ENCODE measurements around the gene GRHL1. TPM values are rescaled to one million over a fixed set of nuclear protein-coding genes. Genes with fewer than 3 reads are reported as not detected.

The GRHL1 gene
- total and polyA plus RNA-seq, 2 donors (not counting 3 experiments of a cell fraction or from before 2014, with no cell fraction given): 0.37 to 1.1 TPM

DNA sequence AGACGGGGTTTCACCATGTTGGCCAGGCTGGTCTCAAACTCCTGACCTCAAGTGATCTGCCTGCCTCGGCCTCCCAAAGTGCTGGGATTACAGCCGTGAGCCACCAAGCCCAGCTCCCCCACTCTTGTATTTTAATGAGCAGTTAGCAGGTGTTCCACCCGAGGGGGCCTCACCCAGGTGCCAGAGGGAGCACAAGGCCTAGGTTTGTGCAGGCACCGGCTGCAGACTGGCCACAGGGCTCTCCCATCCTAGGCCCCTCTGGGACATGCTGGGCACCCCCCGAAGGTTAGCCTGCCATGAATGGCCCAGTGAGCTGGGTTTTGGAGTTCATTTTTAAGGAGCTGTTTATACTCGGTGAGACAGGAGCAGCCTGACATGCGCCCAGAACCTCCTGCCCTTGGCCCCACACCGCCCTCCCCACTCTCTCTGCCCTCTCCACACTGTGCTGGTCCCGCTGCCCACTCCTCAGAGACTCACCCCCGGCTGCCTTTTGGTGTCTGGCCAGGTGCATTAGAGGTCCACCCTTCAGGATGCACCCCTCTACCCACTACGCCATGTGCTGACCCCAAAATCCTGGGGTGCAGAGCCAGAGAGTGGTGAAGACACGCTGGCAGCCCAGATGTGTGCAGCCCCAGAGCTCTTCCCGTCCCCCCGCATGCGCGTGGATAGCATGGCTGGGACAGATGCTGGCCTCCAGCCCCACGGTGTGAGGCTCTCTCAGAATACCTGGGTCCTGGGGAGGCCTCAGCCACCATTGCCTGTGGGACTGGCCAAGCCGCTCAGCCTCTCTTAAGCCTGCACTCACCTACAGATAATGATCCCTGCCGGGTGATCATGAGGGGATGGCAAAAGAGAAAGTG, 80.6 kb downstream of the GRHL1 start:
- TF ChIP-seq MYC (IDR thresholded peaks at IDR 0.05; ENCODE audit: low read depth, low read length): no peak
- no peaks in the 10 kb centered on the region for H3K27me3 ChIP-seq (ENCODE audit: control insufficient read depth in 2 of 2, insufficient read depth in 2 of 2, low read length in 2 of 2)
- no peaks in the 10 kb centered on the region for H3K36me3 ChIP-seq (ENCODE audit: control insufficient read depth in 2 of 2, extremely low read depth in 1 of 2, insufficient read depth in 2 of 2, low read length in 2 of 2)
- H3K4me2 ChIP-seq (ENCODE audit: insufficient read depth, low read length): no peak overlapping the region
- no peaks in the 10 kb centered on the region for H4K20me1 ChIP-seq (replicated peaks; ENCODE audit: control insufficient read depth, extremely low read depth, insufficient read depth, low read length)
- H2AFZ ChIP-seq (ENCODE audit: low read depth, low read length): no peak overlapping the region
- no peak overlapping the region for H3K27ac ChIP-seq (ENCODE audit: insufficient read depth, low read depth, low read length)
- FAIRE-seq: no peak
- no peaks in the 10 kb centered on the region for H3K9me3 ChIP-seq (replicated peaks; ENCODE audit: control insufficient read depth, insufficient read depth, low read length)
- DNase-seq (ENCODE audit: low read depth, low spot score): no peak
- no peak overlapping the region for H3K4me3 ChIP-seq (replicated peaks in 1 of 3; ENCODE audit: insufficient read depth in 1 of 3, low read depth in 1 of 3, low read length in 3 of 3)
- peaks cover 21% of the 10 kb centered on the region for H3K4me1 ChIP-seq (ENCODE audit: control insufficient read depth, extremely low read depth, insufficient read depth, low read length)
- no peaks in the 10 kb centered on the region for H3K9me1 ChIP-seq (replicated peaks; ENCODE audit: control insufficient read depth, extremely low read depth, insufficient read depth, low read length)
- intact Hi-C loops (cut with micrococcal nuclease) (no loop called here), dilution Hi-C loops (cut with MboI; ENCODE audit: extremely low pct_ligation_motif_present, low sequenced_read_pairs) (no loop called here)
- CTCF ChIA-PET: interaction anchor here (4.9 to 16.1 kb wide), 2 partner anchors 48 to 219 kb away, joined by 37 to 151 read pairs; no protein-coding TSS in a partner anchor
- BruUV-seq (replicated peaks): no TSS peak
- POLR2A ChIA-PET: interaction anchor here (0.6 kb wide), 1 partner anchor 229 kb away, joined by 5 read pairs; no protein-coding TSS in a partner anchor
- H3K79me2 ChIP-seq (ENCODE audit: control insufficient read depth, insufficient read depth, low read length): no peaks in the 10 kb centered on the region
- H3K9ac ChIP-seq (replicated peaks; ENCODE audit: extremely low read depth, insufficient read depth, low read length): no peak overlapping the region

DNA sequence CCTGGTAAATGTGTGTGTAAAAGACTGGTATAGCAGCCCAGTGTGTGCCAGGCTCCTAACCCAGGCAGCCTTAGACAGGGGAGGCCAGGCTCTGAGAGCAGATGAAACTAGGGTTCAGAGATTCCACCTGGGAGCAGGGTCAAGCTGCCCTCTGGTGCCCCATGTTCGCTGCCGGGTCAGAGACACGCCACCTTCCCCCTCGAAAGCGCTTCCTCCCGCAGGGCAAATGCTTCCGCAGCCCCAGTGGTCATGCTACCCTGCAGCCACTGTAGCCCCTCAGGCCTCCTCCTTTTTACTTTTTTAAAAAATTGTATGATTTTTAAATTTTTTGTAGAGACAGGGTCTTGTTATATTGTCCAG, 81.2 kb downstream of the GRHL1 start:
- BruUV-seq (replicated peaks): no TSS peak
- CTCF ChIA-PET: interaction anchor here (4.2 kb wide), 1 partner anchor 48 kb away, joined by 52 read pairs; no protein-coding TSS in a partner anchor
- no peaks in the 10 kb centered on the region for H4K20me1 ChIP-seq (replicated peaks; ENCODE audit: control insufficient read depth, extremely low read depth, insufficient read depth, low read length)
- intact Hi-C loops (cut with micrococcal nuclease): no loop called here
- dilution Hi-C loops (cut with MboI; ENCODE audit: extremely low pct_ligation_motif_present, low sequenced_read_pairs): no loop called here
- no peak overlapping the region for H3K4me3 ChIP-seq (replicated peaks in 1 of 3; ENCODE audit: insufficient read depth in 1 of 3, low read depth in 1 of 3, low read length in 3 of 3)
- DNase-seq (ENCODE audit: low read depth, low spot score) (no peak), FAIRE-seq (no peak)
- peaks cover 27% of the 10 kb centered on the region for H3K4me1 ChIP-seq (ENCODE audit: control insufficient read depth, extremely low read depth, insufficient read depth, low read length)
- H3K9me3 ChIP-seq (replicated peaks; ENCODE audit: control insufficient read depth, insufficient read depth, low read length): no peaks in the 10 kb centered on the region
- H3K9me1 ChIP-seq (replicated peaks; ENCODE audit: control insufficient read depth, extremely low read depth, insufficient read depth, low read length): no peaks in the 10 kb centered on the region
- H3K36me3 ChIP-seq (ENCODE audit: control insufficient read depth in 2 of 2, extremely low read depth in 1 of 2, insufficient read depth in 2 of 2, low read length in 2 of 2): no peaks in the 10 kb centered on the region
- TF ChIP-seq, protein P1, sequence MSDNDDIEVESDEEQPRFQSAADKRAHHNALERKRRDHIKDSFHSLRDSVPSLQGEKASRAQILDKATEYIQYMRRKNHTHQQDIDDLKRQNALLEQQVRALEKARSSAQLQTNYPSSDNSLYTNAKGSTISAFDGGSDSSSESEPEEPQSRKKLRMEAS (IDR thresholded peaks at IDR 0.05; ENCODE audit: insufficient read depth, insufficient read length): no peak
- TF ChIP-seq MYC (IDR thresholded peaks at IDR 0.05; ENCODE audit: low read depth, low read length) (no peak), EZH2 (IDR thresholded peaks at IDR 0.05; ENCODE audit: borderline replicate concordance, low read depth, low read length, severe bottlenecking) (no peak), FOS (IDR thresholded peaks at IDR 0.05; ENCODE audit: borderline replicate concordance, insufficient read depth, low read length) (no peak), POLR2AphosphoS5 (IDR thresholded peaks at IDR 0.05; ENCODE audit: insufficient read depth, low read depth, low read length) (no peak), GATA2 (IDR thresholded peaks at IDR 0.05; ENCODE audit: insufficient read depth, insufficient read length, low read depth, low read length) (no peak), POLR2A (IDR thresholded peaks at IDR 0.05; ENCODE audit: low read depth, low read length) (no peak), JUN (IDR thresholded peaks at IDR 0.05; ENCODE audit: borderline replicate concordance, insufficient read depth, insufficient read length, low read depth) (no peak)
- TF ChIP-seq, protein P2, sequence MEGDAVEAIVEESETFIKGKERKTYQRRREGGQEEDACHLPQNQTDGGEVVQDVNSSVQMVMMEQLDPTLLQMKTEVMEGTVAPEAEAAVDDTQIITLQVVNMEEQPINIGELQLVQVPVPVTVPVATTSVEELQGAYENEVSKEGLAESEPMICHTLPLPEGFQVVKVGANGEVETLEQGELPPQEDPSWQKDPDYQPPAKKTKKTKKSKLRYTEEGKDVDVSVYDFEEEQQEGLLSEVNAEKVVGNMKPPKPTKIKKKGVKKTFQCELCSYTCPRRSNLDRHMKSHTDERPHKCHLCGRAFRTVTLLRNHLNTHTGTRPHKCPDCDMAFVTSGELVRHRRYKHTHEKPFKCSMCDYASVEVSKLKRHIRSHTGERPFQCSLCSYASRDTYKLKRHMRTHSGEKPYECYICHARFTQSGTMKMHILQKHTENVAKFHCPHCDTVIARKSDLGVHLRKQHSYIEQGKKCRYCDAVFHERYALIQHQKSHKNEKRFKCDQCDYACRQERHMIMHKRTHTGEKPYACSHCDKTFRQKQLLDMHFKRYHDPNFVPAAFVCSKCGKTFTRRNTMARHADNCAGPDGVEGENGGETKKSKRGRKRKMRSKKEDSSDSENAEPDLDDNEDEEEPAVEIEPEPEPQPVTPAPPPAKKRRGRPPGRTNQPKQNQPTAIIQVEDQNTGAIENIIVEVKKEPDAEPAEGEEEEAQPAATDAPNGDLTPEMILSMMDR (IDR thresholded peaks at IDR 0.05; ENCODE audit: extremely low read depth in 1 of 2, insufficient read depth in 1 of 2, low read depth in 1 of 2, low read length in 2 of 2): no peak
- no peaks in the 10 kb centered on the region for H3K79me2 ChIP-seq (ENCODE audit: control insufficient read depth, insufficient read depth, low read length)
- POLR2A ChIA-PET: interaction anchor here (0.8 kb wide), 1 partner anchor 14 kb away, joined by 4 read pairs; no protein-coding TSS in a partner anchor
- H3K9ac ChIP-seq (replicated peaks; ENCODE audit: extremely low read depth, insufficient read depth, low read length): no peak overlapping the region
- no peak overlapping the region for H2AFZ ChIP-seq (ENCODE audit: low read depth, low read length)
- no peaks in the 10 kb centered on the region for H3K27me3 ChIP-seq (ENCODE audit: control insufficient read depth in 2 of 2, insufficient read depth in 2 of 2, low read length in 2 of 2)
- H3K27ac ChIP-seq (ENCODE audit: insufficient read depth, low read depth, low read length): no peak overlapping the region
- H3K4me2 ChIP-seq (ENCODE audit: insufficient read depth, low read length): no peak overlapping the region

Data from endothelial cell of umbilical vein (primary cell).